ENCODE results near the gene RUNX1.

RUNX1 gene

GRCh38 chr21:35035581-35035980 is 13.5 kb downstream of the RUNX1 start:
- in situ Hi-C loops (cut with MboI; ENCODE audit: low pct_unique_long_range_greater_than_20kb, low sequenced_read_pairs, unreplicated experiment): no loop called here
- no peak for TF ChIP-seq CTCF (IDR thresholded peaks at IDR 0.05; ENCODE audit: extremely low read depth, insufficient read depth, missing control alignments)
- no peak for DNase-seq (ENCODE audit: low spot score)

GRCh38 chr21:35035116-35035515 is 14.0 kb downstream of the RUNX1 start:
- in situ Hi-C loops (cut with MboI; ENCODE audit: low pct_unique_long_range_greater_than_20kb, low sequenced_read_pairs, unreplicated experiment): no loop called here
- no peak for TF ChIP-seq CTCF (IDR thresholded peaks at IDR 0.05; ENCODE audit: extremely low read depth, insufficient read depth, missing control alignments)
- DNase-seq (ENCODE audit: low spot score): no peak

- no peak for DNase-seq (ENCODE audit: low spot score)
- in situ Hi-C loops (cut with MboI; ENCODE audit: low pct_unique_long_range_greater_than_20kb, low sequenced_read_pairs, unreplicated experiment): no loop called here
- no peak for TF ChIP-seq CTCF (IDR thresholded peaks at IDR 0.05; ENCODE audit: extremely low read depth, insufficient read depth, missing control alignments)
These were observed 14.7 kb downstream of the RUNX1 start for GRCh38 chr21:35034203-35034926.

- TF ChIP-seq CTCF (IDR thresholded peaks at IDR 0.05; ENCODE audit: extremely low read depth, insufficient read depth, missing control alignments): no peak
- DNase-seq (ENCODE audit: low spot score): no peak
- in situ Hi-C loops (cut with MboI; ENCODE audit: low pct_unique_long_range_greater_than_20kb, low sequenced_read_pairs, unreplicated experiment): no loop called here
These were observed 16.4 kb downstream of the RUNX1 start for GRCh38 chr21:35032474-35033263.

GRCh38 chr21:35028451-35028978 is 20.6 kb downstream of the RUNX1 start:
- no peak for TF ChIP-seq CTCF (IDR thresholded peaks at IDR 0.05; ENCODE audit: extremely low read depth, insufficient read depth, missing control alignments)
- in situ Hi-C loops (cut with MboI; ENCODE audit: low pct_unique_long_range_greater_than_20kb, low sequenced_read_pairs, unreplicated experiment): no loop called here
- DNase-seq (ENCODE audit: low spot score): no peak

GRCh38 chr21:35027563-35028450 is 21.3 kb downstream of the RUNX1 start:
- no peak for DNase-seq (ENCODE audit: low spot score)
- in situ Hi-C loops (cut with MboI; ENCODE audit: low pct_unique_long_range_greater_than_20kb, low sequenced_read_pairs, unreplicated experiment): no loop called here
- TF ChIP-seq CTCF (IDR thresholded peaks at IDR 0.05; ENCODE audit: extremely low read depth, insufficient read depth, missing control alignments): no peak
